Suprapubic skin (tissue), 4 donors: ENCODE measurements around the gene PAX5.

Experiments used
- CTCF ChIP-seq, 2 donors: fragments of 200-600 bp in 1 of 2; fragments of 450-650 bp in 1 of 2; sonication (generic) in 1 of 2; IDR thresholded peaks; one replicate each; pipeline ENCODE4 v1.5.1; 2016 to 2019; ENCODE audit warnings: antibody characterized with exemption in 2 of 2, mild to moderate bottlenecking in 1 of 2, moderate library complexity in 1 of 2
- EP300 ChIP-seq: sonication (generic); formaldehyde crosslinking; IDR thresholded peaks from one replicate; pipeline ENCODE4 v1.6.1; 2017; ENCODE audit warnings: antibody characterized with exemption
- POLR2A ChIP-seq, 2 donors: fragments of 450-650 bp; IDR thresholded peaks; one replicate each; pipeline ENCODE4 v1.6.1; 2017; ENCODE audit warnings: antibody characterized with exemption in 2 of 2, mild to moderate bottlenecking in 2 of 2, moderate library complexity in 2 of 2
- POLR2AphosphoS5 ChIP-seq, 3 donors: sonication (generic); formaldehyde crosslinking; IDR thresholded peaks; one replicate each; pipeline ENCODE4 v1.6.1; 2017; ENCODE audit warnings: antibody characterized with exemption in 3 of 3

DNA sequence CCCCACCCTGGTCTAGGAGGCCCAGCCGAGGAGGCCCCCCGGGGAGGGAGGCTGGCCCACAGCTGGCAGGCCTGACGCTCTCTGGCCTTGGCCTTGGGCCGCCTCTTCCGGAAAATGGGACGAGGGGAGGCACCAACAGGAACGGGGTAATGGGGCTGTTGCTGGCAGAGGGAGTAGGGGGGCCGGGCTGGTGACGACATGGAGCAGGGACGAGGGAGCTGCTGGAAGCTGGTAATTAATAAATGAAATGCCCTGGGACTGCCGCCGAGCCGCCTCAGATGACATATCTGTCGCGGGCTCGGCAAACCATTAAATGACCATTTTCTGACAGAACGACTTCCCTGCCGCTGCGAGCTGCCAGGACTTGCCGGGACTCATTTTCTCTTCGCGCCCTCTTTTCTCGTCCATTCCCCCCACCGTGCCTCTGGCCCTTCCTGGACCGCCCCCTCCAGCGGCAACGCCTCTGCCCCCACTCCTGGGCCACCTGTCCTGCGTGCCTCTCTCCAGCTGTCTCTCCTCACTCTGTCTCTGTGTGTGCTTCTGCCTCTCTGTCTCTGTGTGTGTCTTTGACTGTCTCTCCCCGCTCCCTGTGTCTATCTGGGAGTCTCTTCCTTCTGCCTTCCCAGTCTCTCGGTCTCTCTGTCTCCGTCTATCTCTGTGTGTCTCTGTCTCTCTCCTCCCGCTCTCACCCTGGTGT, 215.7 kb downstream of the PAX5 start:
- no peak for TF ChIP-seq POLR2A (IDR thresholded peaks at IDR 0.05)
- no peak for TF ChIP-seq CTCF (IDR thresholded peaks at IDR 0.05)
- TF ChIP-seq EP300: no peak
- TF ChIP-seq POLR2AphosphoS5 (IDR thresholded peaks at IDR 0.05): no peak
